Osteoblast (primary cell): Measurements from ENCODE around the gene P3R3URF. TPM values are rescaled to one million over a fixed set of nuclear protein-coding genes. Genes with fewer than 3 reads are reported as not detected.

Source experiments
- DNase-seq: peaks from one replicate; pipeline ENCODE4 v3.0.0; 2011; ENCODE audit warnings: low spot score, mixed read lengths; ENCODE audit not compliant: insufficient read length; ENCODE audit errors: missing footprints
- H2AFZ ChIP-seq: 2 replicates; pipeline ENCODE4 v1.6.0; 2011; ENCODE audit warnings: mild to moderate bottlenecking, low read length
- H3K27ac ChIP-seq: 2 replicates; pipeline ENCODE4 v1.5.1; 2011; ENCODE audit warnings: mild to moderate bottlenecking, low read depth, low read length, moderate library complexity
- H3K27me3 ChIP-seq: 2 replicates; pipeline ENCODE4 v1.6.0; 2012; ENCODE audit warnings: mild to moderate bottlenecking, control low read depth, inconsistent platforms, low read length, moderate library complexity; ENCODE audit not compliant: insufficient read depth
- H3K36me3 ChIP-seq: 2 replicates; pipeline ENCODE4 v1.5.1; 2011; ENCODE audit warnings: mild to moderate bottlenecking, low read length, control low read depth, moderate library complexity; ENCODE audit not compliant: insufficient read depth
- H3K4me1 ChIP-seq: 2 replicates; pipeline ENCODE4 v1.5.1; 2011; ENCODE audit warnings: mild to moderate bottlenecking, low read length, control low read depth, moderate library complexity; ENCODE audit not compliant: insufficient read depth
- H3K4me2 ChIP-seq: 2 replicates; pipeline ENCODE4 v1.6.0; 2011; ENCODE audit warnings: mild to moderate bottlenecking, low read length; ENCODE audit not compliant: insufficient read depth
- H3K4me3 ChIP-seq: fragments of 200-600 bp; sonication (generic); 3 replicates; pipeline ENCODE4 v1.5.1; 2012; ENCODE audit warnings: mild to moderate bottlenecking, low read length, inconsistent platforms; ENCODE audit not compliant: insufficient read depth
- H3K79me2 ChIP-seq: 2 replicates; pipeline ENCODE4 v1.6.0; 2012; ENCODE audit warnings: mild to moderate bottlenecking, low read length, control low read depth, inconsistent platforms; ENCODE audit not compliant: insufficient read depth
- H3K9me3 ChIP-seq: 2 replicates; pipeline ENCODE4 v1.5.1; 2011; ENCODE audit warnings: low read depth, low read length, control low read depth
- H4K20me1 ChIP-seq: 2 replicates; pipeline ENCODE4 v1.6.0; 2012; ENCODE audit warnings: mild to moderate bottlenecking, low read length, control low read depth; ENCODE audit not compliant: insufficient read depth
- CTCF ChIP-seq: IDR thresholded peaks from 2 replicates; pipeline ENCODE4 v1.5.1; 2011; ENCODE audit warnings: mild to moderate bottlenecking, low read depth, low read length, moderate library complexity; ENCODE audit errors: extremely low read depth
- total RNA-seq: library from RNA; depleted of rRNA; stranded (reverse); fragments of >200 nt; gene quantifications from 2 replicates; pipeline ENCODE4 v1.2.3, GENCODE V29; 2012

The P3R3URF gene
- total RNA-seq, 1 donor, result not detected

- DNase-seq, result peak; percentile 84
- Histone ChIP-seq H2AFZ (peak overlapping the region; percentile 57), H3K9me3 (no peaks in the 10 kb centered on the region), H4K20me1 (no peaks in the 10 kb centered on the region), H3K79me2 (no peaks in the 10 kb centered on the region), H3K4me1 (peaks cover 25% of the 10 kb centered on the region), H3K27ac (peak overlapping the region; percentile 91), H3K4me3 (peak overlapping the region; percentile 10), H3K36me3 (peaks cover 11% of the 10 kb centered on the region), H3K4me2 (peak overlapping the region; percentile 57), H3K27me3 (no peaks in the 10 kb centered on the region)
- no peak for TF ChIP-seq CTCF
These were observed 7.8 kb upstream of the P3R3URF start for GRCh38 chr1:46183926-46184557.

GRCh38 chr1:46183079-46183847, 7.0 kb upstream of the P3R3URF start:
- Histone ChIP-seq H2AFZ (peak overlapping the region; percentile 40), H3K9me3 (no peaks in the 10 kb centered on the region), H3K27ac (peak overlapping the region; percentile 91), H3K4me3 (peak overlapping the region; percentile 10), H3K4me1 (peaks cover 25% of the 10 kb centered on the region), H3K4me2 (peak overlapping the region; percentile 57), H3K36me3 (peaks cover 3% of the 10 kb centered on the region), H4K20me1 (no peaks in the 10 kb centered on the region), H3K27me3 (no peaks in the 10 kb centered on the region), H3K79me2 (no peaks in the 10 kb centered on the region)
- DNase-seq, result peak; percentile 99
- no peak for TF ChIP-seq CTCF

GRCh38 chr1:46181343-46182260, 5.3 kb upstream of the P3R3URF start:
- Histone ChIP-seq H3K27ac (no peak overlapping the region), H3K36me3 (no peaks in the 10 kb centered on the region), H3K4me2 (peak overlapping the region; percentile 2), H3K27me3 (no peaks in the 10 kb centered on the region), H3K79me2 (no peaks in the 10 kb centered on the region), H3K9me3 (no peaks in the 10 kb centered on the region), H3K4me1 (peaks cover 25% of the 10 kb centered on the region), H4K20me1 (no peaks in the 10 kb centered on the region), H3K4me3 (no peak overlapping the region), H2AFZ (peak overlapping the region; percentile 24)
- DNase-seq, result peak; percentile 85
- TF ChIP-seq CTCF, result no peak
